Stimulated activated CD8-positive, alpha-beta memory T cell treated with anti-CD3 and anti-CD28 coated beads, Interleukin-15, amount 100 ng/mL, for 1 hour (primary cell): ENCODE results near the gene NEURL1.

Experiments
- DNase-seq: peaks from one replicate; pipeline ENCODE4 v3.0.0-alpha.2; 2020; ENCODE audit warnings: low read depth

Gene NEURL1

DNA sequence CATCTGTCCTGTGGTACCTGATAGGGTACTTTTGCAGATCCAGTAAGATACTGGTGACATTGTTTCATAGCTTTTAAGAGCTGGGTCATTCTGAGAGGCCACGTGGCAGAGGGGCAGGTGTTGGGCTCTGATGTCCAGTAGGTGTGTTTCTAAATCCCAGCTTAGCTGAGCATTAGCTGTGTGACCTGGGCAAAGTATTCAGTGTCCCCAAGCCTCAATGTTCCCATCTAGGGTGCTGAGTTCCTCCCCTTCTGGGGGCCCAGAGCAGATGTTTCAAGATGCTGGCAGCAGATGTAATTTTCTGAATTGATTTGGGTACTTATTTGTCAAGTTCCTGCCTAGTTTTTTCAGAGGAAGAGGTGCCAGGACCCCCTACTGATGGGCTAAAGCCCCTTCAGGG, 52.9 kb downstream of the NEURL1 start:
- no peak for DNase-seq

DNA sequence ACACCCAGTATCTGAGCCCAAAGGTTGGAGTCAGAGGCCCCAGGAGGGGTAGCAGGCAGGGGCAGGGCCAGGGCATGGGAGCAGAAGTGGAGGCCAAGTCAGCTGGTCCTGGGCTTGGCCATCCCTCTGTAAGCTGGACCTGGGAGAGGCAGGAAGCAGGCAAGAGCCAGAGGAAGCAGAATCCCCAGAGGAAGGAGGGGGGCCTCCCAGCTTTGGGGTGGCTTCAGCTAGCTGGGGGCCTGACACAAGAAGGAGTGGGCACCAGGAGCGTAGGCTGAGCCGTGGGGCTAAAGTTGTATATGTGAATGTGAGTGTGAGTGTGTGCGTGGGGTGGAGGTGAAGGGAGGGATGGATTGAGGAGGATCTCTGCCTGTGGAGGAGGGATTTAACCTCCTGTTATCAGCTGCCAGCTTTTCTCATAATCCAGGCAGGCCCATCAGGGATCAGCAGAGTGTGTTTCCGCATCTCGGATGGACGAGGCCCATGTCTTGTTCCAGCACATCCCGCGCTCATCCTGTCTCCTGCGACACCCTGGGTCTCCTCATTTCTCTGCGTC, 54.0 kb downstream of the NEURL1 start:
- no peak for DNase-seq

DNA sequence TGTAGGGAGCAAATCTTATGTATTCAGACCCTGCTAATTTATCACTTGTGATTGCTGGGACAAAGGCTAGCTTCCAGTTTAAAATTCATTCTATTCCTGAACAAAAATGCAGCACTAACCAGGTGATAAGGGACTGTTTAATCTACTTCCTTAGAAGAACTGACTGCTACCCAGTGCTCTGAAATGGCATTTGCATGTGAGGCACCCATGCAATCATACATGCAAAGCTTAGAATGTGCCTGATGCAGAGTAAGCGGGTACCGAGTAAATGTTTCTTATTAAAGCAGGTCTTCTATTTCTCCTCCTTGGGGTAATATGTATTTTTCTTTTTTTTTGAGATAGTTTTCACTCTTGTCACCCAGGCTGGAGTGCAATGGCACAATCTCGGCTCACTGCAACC, 54.5 kb downstream of the NEURL1 start:
- DNase-seq: no peak

DNA sequence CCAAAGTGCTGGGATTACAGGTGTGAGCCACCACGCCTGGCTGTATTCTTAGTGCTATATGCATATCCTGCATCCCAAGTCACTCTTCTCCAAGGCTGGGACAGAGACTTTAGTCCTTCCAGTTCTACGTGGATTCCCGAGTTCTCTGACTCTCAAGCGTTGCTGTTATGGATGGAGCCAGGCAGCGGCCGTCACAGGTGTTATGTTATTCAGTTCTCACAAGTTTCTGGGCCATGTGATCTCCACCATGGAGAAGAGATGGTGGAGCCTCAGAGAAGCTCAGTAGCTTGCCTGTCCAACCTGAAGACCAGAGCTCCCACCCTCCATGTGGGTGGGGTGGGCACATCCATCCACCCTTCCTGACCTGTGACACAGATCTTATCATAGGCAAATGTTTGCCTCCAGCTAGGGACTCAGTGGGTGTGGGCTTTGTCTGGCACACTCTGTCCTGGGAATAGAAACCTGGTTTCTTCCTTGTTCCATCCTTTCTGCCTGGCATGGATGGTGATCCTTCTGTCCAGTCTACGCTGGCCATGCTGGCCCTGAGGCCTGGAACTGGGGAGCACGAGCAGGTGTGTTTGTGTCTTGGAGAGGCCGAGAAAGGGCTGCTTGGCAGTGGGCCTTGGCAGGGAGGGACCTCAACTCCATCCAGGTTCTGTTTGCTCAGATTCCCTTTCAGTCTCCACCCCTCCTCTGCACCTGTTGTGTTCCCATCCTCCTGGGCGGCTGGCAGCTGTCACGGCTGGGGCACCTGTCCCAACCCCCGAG, 55.3 kb downstream of the NEURL1 start:
- no peak for DNase-seq

DNA sequence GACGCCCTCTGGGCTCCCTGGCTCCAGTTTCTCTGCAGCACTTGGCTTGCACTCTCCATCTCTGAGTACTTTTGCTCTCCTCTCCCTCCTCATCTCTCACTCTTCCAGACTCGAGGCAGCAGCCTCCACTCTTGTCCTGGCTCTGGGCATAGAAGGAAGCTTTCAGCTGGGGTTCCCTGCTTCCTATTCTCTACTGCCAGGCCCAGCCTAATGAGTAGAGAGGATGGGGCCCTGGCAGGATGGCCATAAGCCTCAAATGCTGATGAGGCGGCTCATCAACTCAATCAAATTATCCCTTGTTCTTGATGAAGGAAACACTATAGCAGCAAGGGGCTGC, 55.8 kb downstream of the NEURL1 start:
- DNase-seq: no peak

DNA sequence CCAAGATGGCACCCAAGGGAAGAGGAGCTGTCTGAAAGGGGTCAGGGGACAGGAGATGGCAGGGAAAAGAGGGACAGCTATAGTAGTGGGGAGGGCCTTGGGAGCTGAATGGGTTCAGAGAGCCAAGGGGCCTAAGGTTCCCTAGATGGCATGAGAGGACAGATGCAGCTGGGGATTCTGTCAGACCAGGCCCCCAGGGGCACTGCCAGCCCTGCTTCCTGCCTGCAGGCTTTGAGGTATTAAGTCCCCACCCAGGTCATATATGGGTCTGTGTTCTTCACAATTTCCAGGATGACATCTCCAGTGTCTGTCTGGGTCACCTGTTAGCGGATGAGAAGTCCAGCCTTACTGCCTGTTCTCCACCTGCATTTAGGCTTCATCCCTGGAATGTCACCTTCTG, 56.7 kb downstream of the NEURL1 start:
- DNase-seq: no peak

DNA sequence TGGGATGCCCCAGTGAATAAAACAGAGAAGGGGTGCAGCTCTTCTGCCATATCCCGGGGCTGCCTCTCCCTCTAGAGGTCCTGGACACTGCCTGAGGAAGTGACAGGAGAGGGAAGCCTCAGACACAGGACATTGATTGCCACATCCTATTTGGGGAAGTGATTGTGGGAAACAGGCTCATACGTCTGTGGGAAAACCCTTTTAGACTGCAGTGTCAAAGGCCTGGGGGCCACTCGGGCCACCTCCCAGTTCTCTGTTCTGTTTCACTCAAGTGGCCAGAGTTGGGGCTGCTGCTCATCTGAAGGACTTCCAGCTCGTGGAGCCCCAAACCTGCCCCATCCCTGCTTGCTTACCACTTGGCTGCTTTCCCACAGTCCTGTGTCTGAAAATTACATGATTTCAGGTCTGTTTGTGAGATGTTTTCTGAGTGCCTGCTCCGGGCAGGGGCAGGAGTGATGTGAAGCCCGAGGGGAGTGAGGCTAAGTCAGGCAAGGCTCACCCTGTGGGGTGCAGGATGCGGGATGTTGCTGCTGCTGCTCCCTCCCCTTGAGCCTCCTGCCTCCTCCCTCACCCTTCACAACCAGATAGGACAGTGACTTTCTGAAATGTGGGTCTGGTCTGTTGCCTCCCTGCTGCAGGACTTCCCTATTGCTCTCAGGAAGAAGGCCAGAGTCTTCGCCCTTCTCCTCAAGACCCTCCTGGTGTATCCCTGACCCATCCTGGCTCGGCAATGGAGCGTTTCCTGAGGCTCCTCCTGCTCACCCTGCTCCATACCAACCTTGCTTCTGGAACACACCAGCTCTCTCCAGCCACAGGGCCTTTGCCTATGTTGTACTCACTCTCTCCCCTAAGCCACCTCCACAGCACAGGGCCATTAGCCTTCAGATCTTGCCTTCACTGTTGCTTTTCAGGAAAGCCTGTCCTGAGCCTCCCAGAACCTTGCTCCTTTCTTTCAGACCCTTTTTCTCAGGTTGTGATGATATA, 58.4 kb downstream of the NEURL1 start:
- no peak for DNase-seq

DNA sequence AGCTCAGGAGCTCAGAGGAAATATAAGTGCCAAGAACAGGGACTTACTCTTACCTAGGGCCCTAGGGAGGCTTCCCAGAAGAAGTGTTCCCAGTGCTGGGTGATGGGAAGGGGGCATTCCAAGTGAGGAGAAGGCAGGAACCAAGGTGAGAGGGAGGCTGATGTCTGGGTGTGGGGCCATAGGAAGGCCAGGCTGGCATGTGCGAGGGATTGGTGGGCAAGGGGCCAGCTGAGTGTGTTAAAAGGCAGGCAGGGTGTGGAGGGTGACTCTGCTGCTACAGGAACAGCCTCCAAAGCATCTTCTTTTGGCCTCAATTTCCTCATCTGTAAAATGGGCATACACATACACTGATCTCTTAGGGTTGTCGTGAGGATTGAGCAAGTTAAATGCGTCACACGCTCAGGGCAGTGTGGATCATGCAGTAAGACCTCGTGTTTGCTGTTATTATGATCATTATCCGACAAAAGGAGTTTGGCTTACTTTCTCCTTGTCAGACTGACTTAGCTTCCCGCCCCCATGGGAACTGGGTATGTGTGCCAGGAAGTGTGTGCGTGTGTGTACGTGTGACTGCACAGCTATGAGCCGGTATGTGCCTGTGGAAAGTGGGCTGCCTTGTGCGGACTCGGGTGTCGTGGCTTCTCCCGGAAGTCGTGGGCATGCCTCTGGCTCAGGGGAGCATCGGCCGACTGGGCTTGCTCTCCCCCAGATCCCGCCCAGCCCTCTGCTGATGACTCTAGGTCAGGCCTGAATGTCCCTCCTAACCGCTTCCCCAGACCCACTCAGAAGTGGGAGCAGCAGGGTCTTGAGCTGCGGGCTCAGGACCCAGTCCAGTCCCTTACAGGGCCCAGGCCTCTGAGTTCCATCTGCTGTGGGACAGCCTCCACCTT, 59.6 kb downstream of the NEURL1 start:
- no peak for DNase-seq

DNA sequence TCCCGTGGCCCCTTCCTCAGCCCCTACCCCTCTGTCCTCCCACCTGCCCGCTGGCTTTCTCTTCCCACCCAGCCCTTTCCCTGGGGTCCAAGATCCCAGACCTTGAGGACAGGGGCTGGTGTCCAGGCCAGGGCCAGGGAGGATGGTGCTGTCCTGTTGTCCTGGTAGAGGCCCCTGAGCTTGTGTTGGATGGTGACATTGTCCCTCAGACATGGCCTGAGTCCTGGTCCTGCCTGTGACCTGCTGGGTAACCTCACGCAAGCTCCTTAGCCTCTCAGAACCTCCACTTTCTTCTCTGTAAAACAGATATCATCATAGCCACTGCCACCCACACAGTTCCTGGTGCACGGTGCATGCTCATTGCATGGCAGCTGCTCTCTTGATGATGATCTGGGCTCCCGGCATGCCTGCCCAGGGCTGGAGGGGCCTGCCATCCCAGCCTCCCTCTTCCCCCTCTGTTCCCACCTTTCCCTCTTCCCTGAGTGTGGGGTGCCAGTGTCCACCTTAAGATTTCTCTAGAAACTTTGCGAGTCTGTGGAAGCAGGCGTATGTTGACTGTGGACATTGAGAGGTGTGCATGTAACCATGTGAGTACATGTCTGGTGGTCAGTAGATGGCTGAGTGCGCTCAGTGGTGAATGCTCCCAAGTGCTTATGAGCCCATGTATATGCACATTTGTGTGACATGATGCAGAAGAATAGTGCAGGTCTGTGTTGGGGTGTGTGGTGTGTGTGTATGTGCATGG, 60.4 kb downstream of the NEURL1 start:
- DNase-seq: no peak

DNA sequence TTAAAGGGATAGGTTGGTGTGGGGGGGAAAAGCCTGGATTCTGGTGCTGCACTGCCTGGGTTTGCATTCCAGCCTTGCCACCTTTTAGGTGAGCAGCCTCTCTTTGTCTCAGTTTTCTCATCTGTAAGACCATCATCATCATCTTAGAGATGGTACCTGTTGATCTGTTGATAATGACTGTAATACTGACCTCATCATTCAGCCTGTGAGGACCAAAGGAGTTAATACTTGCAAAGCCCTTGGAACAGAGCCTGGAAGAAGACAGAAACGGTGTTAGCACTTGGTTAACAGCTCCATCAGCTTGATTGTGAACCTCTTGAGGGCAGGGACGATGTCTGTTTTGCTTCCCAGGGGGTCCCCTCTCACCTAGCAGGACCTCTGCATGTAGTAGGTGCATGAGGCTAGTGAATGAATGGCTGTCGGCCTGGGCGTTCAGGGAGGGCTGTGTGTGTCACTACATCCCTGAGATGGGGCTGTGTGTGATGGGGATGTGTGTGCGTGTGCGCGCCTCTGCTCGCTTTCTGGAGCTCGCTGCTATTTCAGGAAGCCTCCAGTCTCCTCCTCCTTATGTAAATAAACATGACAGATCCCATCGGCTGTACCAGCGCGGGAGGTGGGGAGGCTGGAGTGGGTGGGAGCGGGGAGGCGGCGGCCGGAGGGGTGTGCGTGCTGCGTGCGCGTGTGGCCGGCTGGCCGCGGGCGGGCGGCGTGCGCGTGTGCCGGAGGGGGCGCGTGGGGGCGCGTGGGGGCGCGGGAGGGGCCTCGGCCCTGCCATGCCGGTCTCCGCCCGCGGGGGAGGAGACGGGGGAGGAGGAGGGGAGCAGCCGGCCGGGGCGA, 61.2 kb downstream of the NEURL1 start:
- DNase-seq: no peak

DNA sequence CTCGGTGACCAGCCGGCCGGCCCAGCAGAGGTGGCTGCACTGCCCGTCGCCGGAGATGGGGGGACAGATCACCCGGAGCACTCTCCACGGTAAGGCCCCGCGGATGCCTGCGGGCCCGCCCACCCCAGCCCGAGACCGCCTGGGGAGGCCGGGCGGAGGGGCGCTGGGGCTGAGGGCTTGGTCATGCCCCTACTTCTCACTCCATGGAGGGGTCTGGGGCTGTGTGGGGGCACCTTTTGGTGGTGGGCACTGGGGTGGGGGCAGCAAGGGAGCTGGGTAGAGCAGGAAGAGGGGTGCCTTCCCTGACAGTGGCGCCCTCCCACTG, 61.8 kb downstream of the NEURL1 start:
- DNase-seq: no peak

DNA sequence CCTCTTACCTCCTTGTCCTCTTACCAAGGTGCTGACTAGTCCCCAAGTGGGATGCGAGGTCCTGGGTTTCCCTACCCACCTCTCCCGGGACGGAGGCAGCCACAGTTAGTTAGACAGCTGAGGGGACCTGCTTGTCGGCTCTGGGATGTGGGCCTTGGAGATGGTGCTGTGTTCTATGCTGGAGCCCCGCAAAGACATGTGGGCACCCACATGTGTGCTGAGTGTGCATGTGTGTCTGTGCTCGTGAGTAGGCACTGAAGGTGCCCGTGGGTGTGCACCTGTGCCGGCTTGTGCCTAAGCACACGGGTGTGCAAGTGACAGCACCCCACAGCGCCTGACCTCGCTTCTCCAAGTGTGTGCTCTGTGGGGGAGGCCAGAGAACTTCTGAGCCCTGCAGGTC, 62.2 kb downstream of the NEURL1 start:
- DNase-seq: no peak

DNA sequence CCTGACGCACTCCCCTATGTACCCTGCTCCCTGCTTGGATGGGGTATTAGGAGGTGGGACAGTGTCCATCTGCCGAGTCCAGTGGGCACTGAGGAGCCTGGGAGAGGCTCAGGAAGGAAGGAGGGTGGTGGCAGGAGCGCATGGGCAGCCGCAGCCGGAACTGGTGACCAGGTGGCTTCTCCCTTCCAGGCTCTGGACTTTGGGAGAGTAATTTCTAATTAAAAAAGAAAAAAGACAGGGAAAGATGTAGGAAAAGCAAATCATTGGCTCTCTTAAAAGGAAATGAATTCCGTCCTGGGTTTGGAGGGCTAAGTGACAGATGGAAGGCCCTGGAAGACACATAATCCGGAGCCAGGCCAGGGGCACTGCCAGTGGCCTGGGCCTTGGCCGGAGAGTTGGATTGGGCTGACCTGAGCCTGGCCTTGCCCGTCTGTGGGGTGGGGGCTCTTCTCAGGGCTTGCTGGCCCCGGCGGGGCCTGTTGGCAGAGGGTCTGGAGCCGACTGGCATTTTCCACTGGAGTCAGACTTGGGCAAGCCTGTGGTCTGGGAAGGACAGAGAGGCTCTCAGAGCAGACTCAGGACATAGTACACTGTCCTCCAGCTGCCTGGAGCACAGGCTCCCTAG, 63.0 kb downstream of the NEURL1 start:
- no peak for DNase-seq

DNA sequence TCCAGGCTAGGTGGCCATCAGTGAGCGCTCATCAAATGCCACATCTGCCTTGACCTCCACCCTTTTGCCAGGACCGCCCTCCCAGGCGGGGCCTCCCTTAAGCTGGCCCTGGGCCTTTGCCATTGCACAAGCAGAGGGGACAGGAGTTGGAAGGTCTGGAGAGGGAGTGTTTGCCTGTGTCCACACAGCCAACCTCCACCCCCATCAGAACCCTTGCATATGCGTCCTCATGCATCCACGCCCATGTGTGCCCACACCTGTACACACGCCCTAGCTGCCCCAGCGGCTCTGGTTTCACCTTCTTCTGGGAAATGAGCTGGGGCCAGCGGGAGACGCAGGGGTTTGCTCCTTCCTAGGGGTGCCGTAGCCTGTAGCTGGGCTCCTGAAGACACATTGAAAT, 64.0 kb downstream of the NEURL1 start:
- DNase-seq: no peak

DNA sequence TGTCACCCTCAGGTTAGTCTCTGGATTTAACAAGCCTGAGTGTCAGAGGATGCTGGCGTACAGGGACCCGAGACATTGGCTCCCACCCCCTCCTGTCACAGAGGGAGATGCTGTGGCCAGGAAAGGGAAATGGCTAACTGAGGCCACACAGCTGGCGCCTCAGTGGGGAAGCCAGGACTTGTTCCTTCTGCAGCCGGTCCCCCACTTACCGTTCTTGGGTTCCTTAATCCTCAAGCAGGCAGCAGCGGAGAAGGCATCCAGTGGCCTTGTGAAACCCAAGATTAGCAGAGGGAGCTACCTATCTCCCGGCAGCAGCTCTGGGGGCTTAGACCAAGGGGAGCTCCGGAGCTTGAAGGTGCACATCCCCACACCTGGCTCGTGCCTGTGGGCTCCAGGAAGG, 65.4 kb downstream of the NEURL1 start:
- DNase-seq: no peak

DNA sequence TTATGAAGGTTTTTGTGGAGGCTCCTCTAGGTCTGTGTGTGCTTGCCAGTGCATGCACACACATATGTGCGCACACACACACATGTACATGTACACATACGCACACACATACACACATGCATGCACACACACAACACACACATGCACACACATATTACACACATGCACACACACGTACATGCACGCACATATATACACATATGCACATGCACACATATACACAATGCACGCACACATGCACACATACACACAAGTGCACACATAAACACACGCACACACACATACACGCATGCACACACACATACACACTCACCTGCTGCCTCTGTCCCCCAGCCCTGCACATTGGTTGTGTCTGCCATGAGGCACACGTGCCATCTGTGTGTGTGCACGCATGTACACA, 66.3 kb downstream of the NEURL1 start:
- DNase-seq: no peak

DNA sequence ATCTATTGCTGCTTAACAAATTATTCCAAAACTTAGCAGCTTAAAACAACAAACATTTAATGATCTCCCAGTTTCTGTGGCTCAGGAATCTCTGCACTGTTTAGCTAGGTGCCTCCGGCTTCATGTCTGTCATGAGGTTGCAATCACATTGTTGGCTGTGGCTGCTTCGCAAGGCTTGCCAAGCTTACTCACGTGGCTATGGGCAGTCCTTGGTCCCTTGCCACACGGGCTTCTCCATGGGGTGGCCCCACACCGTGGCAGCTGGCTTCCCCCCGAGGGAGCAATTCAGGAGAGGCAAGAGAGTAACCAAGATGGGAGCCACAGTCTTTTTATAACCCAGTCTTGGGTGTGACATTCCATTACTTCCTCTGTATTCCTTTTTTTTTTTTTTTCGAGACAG, 67.4 kb downstream of the NEURL1 start:
- no peak for DNase-seq

DNA sequence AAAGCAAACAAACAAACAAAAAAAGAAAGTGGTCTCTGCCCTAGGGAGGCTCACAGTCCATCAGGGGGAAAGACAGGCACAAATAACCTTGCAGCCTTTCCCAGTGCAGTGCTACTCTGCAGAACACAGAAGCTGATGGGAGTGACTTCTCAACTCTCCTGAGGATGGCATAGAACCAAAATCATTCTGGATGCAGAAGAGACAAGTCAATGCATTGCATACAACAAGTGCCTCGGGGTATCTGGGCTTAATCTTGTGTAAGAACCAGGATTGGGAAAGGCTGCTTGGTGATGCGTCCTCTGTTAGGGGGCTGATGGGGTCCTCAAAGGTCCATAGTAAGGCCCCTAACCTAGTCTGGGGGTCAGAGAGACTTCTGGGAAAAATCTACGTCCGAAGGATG, 68.9 kb downstream of the NEURL1 start:
- no peak for DNase-seq

DNA sequence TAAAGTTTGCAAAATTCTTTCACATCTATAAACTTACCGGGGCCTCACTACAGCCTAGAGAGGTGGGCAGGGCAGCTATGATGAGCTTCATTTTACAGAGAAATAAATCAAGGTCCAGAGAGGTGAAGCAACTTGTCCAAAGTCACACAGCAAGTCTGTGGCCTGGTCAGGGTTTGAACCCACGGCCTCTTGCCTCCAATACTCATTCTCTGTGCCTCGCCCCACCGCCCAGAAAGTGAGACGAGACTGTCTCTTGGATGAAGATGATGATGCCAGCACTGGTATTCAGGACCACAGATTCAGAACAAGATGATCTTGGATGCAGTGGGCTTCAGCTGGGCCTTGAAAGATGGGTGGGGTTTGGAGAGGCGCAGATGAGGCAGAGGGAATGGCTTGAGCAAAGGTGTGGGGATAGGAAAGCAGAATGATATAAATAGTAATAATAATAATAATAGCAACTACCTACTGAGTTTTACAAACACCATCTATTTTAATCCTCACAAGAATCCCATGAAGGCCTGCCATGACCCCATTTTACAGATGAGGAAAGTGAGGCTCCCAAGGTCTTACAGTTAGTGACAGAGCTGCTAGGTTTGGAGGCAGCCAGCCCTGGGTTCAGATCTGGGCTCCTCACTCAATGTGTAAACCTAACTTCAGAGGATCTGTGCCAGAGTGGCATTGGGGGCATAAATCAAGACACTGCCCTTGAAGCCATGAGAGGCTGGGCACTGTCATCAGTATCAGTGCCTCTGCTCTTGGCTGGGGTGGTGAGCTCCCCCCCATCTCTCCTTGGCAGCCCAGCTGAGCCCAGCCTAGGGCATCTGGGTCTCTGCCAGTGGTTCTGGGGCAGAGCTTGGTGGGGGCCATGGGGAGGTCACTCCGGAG, 70.0 kb downstream of the NEURL1 start:
- DNase-seq: no peak
